ENCODE measurements around the gene ZNF160. TPM values are rescaled to one million over a fixed set of nuclear protein-coding genes. Genes with fewer than 3 reads are reported as not detected.
"Not testable (repeated sequence)": the region's sequence is repeated elsewhere in the genome, so short reads cannot be mapped to it uniquely, and the experiment has no call there.

ZNF160 gene
- 11.3 and 18.3 TPM in 2 replicates for total RNA-seq

GRCh38 chr19:53103234-53104203 lies at the start of gene ZNF160:
TSS of gene ZNF160 (minus strand) at chr19:53103422. CDS start at chr19:53086276, 17,146 bp downstream.
- DNase-seq (ENCODE audit: low read depth in 2 of 2): peak; percentile 84 to 97

- no peak for DNase-seq (ENCODE audit: low read depth in 2 of 2)
Observed at GRCh38 chr19:53147645-53148044, 44.4 kb upstream of the ZNF160 start.

- no peak for DNase-seq (ENCODE audit: low read depth in 2 of 2)
Observed at GRCh38 chr19:53140351-53140750, 37.1 kb upstream of the ZNF160 start.

GRCh38 chr19:53136432-53136831 lies 33.2 kb upstream of the ZNF160 start:
- DNase-seq (ENCODE audit: low read depth in 2 of 2): no peak

DNA sequence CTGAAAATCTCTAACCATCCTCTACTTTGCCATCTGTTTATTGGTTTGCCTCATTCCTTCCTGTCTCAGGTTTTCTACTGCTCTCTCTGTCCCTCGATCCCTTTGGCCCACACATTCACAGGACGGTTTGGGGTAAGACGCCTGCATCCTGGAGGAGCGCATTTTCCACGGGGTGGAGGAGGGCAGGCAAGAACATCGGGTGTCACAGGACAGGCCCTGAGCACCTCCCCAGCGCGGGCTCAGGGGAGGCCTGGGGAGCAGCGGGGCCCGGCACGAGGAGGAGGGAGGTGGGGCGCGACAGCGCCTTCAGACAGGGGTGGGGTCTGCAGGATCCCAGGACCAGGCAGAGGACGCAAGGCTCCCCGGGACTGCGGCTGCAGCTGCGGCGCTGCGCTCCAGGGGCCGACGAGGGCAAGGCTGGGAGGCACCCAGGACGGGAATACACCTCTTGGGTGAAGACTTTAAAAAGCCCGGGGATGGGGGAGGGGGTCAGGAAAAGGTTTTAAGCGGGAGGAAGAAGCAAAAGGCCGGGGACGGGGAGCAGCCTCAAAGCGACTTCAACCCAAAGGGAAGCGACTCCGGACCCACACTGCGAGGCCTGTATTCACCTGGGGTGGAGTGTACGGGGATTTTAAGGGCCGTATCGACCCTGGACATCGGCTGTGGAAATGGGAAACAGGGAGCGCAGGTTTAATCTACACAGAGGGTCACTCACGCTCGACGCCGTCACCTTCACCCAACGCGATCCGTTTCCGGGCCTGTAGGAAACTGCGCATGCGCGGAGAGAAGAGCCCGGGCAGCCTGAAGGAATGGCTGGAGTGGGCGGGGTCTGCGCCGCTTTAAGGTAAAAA lies 29.1 kb upstream of the ZNF160 start, which contains the start of gene ZNF415:
ZNF415 (minus strand) TSS at position 770 of the 851 bp plus-strand sequence. CDS start 10,234 bp downstream, outside the sequence.
- DNase-seq (ENCODE audit: low read depth in 2 of 2): peak; percentile 12 to 68

DNA sequence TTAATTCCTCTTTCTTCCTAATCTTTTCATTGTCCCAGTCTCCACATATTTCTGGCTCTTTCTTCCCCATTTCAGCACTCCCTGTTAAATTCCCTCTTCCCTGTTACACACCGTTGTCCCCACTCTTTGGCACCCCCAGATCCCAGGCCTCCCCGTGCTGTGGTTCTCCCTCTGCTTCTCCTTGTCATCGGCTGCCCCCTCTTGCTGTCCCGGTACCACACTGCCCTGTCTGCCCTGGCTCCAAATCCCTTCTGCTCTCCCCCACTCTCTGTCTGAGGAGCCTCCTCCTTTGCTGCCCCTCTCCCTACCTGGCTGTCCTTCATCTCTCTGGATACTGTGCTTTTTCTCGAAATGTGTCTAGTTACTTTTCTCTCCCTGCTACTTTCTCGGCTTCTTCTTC lies 28.5 kb upstream of the ZNF160 start:
- no peak for DNase-seq (ENCODE audit: low read depth in 2 of 2)

- DNase-seq (ENCODE audit: low read depth in 2 of 2): peak in 1 of 2 donors; percentile 11
Observed at GRCh38 chr19:53131085-53131590, 27.9 kb upstream of the ZNF160 start.

GRCh38 chr19:53130506-53130905 lies 27.3 kb upstream of the ZNF160 start:
- DNase-seq (ENCODE audit: low read depth in 2 of 2): peak in 1 of 2 donors; percentile 13

GRCh38 chr19:53126733-53127526 lies 23.7 kb upstream of the ZNF160 start:
- DNase-seq (ENCODE audit: low read depth in 2 of 2): not testable (repeated sequence)

DNA sequence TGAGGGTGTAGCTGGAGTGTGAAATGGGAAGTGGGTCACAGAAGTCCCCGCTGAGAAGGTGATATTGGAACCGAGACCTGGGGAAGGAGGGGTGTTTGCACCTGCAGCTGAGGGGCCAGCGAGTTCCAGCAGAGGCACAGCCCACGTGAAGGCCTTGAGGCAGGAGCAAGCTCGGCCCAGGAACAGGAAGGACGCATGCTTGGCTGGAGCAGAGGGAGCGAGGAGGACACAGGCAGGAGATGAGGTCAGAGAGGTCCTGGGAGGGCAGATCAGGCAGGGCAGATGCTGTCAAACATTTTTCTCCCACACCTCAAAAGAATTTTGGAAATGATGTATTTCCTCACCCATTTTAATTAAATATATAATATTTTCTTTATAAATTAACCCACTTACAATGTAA lies 20.2 kb upstream of the ZNF160 start:
- no peak for DNase-seq (ENCODE audit: low read depth in 2 of 2)

GRCh38 chr19:53112286-53112685 lies 9.1 kb upstream of the ZNF160 start:
- no peak for DNase-seq (ENCODE audit: low read depth in 2 of 2)

DNA sequence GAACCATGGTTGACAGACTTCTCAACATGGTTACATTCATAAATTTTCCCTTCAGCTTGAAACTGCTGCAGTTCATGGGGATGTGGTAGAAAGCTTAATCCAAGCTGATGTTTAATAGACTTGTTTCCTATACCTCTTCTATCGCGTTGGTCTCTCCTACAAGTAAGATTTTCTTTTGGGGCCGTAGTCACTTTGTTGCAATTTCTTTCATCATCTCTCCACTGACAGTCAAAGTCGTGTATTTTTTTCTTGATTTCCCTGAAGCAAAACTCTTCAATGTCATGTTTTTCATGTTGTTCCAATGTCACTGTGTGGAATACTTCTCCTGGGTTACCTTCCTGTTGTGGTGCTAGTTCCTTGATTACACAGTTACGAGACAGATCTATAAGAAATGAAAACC lies 6.3 kb upstream of the ZNF160 start:
- no peak for DNase-seq (ENCODE audit: low read depth in 2 of 2)

DNA sequence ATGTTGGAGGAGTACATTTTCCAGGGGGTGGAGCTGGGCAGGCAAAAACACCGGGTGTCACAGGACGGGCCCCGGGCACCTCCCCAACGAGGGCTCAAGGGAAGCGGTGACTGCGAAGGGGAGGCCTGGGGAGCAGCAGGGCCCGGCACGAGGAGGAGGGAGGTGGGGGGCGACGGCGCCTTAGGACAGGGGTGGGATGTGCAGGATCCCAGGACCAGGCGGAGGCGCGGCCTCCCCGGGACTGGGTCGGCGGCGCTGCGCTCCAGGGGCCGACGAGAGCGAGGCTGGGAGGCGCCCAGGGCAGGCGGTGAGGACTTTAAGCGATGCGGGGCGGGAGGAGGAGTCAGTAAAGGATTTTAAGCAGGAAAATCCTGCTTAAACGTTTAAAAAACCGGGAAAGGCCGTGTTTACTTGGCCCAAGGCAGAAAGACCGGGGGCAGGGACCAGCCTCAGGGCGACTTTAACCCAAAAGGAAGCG lies 427 bp downstream of the ZNF160 start:
- peak in 1 of 2 donors; percentile 36 for DNase-seq (ENCODE audit: low read depth in 2 of 2)

- no peak for DNase-seq (ENCODE audit: low read depth in 2 of 2)
Observed at GRCh38 chr19:53102206-53102755, 941 bp downstream of the ZNF160 start.

DNA sequence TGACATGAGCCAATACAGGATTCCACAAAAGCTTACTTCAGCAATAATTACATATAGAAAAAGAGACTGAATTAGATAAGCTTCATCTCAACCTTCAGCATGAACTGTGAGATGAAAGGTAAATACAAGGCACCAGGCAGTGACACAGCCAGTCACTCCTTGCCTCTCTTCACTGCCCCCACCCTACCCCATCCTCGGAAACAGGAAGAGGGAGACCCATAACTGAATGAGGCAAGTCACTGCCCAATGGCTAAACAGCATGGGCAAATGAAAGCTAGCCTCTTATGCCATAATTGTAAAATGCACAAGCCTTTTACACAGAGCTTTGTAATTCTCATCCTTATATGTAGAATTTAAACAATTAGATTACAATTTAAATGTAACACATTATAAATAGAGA lies 1.7 kb downstream of the ZNF160 start:
- no peak for DNase-seq (ENCODE audit: low read depth in 2 of 2)

GRCh38 chr19:53098570-53098969 lies 4.7 kb downstream of the ZNF160 start:
- DNase-seq (ENCODE audit: low read depth in 2 of 2): not testable (repeated sequence)

DNA sequence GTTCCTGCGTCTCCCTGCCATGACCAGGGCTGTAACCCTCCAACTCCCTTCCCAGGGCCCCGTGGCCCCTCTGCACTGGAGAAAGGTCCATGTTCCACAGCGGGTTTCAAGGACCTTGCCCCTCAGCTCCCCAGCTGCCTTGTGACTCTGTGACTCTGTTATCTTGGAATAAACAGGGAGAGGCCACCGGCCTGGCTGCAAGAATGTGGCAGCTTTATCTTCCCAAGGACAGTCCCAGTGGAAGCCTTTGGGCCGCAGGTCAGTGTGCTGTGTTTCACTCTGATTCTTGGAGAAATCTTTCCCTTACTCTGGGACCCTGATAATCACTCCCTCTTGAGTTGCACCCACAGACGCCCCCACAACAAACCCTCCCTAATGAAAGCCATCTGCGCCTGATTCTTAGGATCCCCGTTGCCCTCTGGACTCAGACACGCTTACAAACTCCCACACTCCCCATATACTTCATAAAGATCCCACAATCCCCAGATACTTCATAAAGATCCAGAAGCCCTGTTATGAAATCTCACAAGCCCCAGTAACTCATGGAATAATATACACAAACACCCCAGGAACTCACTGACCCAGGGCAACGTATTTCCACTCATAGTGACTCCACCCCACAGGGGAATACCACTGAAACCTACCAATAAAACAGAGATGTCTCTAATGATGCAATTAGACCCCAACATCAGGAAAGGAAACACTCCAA lies 6.1 kb downstream of the ZNF160 start:
- DNase-seq (ENCODE audit: low read depth in 2 of 2): not testable (repeated sequence)

GRCh38 chr19:53096579-53096978 lies 6.6 kb downstream of the ZNF160 start:
- not testable (repeated sequence) for DNase-seq (ENCODE audit: low read depth in 2 of 2)

DNA sequence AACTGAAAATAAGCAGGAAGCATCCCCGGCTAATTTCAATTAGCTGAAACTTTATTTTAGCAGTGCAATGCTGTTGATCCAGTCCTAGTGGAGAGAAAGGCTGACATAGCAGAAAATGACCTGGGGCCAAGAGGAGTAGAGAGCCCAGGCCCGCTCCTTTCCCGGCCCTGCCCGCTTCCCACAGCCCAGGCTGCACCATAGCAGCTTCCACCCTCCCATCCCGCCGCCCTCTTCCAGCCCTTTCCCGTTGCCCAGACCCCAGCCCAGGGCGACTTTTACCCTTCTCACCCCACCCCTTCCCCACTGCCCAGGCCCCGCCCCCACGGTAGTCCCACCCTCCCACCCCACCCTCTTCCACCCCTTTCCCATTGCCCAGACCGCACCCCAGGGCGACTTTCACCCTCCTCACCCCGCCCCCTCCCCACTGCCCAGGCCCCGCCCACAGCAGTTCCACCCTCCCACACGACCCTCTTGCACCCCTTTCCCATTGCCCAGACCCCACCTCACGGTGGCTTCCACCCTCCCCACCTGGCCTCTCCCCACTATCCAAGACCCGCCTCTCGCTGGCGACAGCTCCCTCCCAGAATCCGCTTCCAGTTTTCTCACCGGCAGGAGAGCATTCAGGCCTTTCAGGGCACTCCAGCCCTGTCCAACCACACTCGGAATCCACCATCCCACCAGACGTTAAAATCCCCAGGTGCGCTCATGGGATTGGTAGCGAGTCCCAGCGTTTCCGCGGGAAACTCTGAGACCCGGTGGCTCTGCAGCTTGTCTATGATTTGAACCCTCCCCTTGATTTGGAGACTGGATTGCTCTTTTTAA lies 8.3 kb downstream of the ZNF160 start:
- no peak for DNase-seq (ENCODE audit: low read depth in 2 of 2)

All from dermis microvascular lymphatic vessel endothelial cell (primary cell).